ENCODE data around the gene ORAI2. TPM values are rescaled to one million over a fixed set of nuclear protein-coding genes. Genes with fewer than 3 reads are reported as not detected.

Gene ORAI2
- total RNA-seq, 2 experiments from 2014 or later = 149 to 230 TPM

DNA sequence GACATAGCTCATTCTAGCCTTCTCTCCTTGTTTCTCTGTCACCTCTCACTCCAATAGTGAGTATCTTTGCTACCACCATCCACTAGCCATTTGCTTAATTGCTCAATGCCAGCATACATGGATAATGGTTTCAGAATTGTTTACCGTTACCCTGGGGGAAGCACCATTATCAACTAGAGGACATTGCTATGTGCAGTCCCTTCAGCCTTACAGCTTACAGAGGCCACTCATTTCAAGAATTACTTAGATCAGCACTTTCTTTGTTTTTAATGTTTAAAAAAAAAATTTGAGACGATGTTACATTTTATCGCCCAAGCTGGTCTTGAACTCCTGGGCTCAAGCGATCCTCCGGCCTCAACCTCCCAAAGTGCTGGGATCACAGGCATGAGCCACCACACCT, 14.8 kb upstream of the ORAI2 start:
- no peak for DNase-seq (ENCODE audit: low spot score)
- Histone ChIP-seq H3K79me2 (ENCODE audit: insufficient read depth, low read depth, low read length) (peaks cover 10% of the 10 kb centered on the region; the same call in 1 of the 2 replicates), H3K9me3 (ENCODE audit: low read length) (no peaks in the 10 kb centered on the region), H3K9me2 (ENCODE audit: insufficient read depth, low read length) (no peaks in the 10 kb centered on the region), H3K36me3 (ENCODE audit: insufficient read depth, low read length) (peaks cover 89% of the 10 kb centered on the region), H3K4me2 (ENCODE audit: low read length) (no peak overlapping the region), H2AFZ (ENCODE audit: low read length) (no peak overlapping the region), H3K27ac (ENCODE audit: low read depth, low read length, poor library complexity, severe bottlenecking) (peak overlapping the region; percentile 43), H3K4me1 (ENCODE audit: insufficient read depth, low read length, poor library complexity, severe bottlenecking) (peaks cover 61% of the 10 kb centered on the region), H3K4me3 (ENCODE audit: low read depth, low read length, poor library complexity, severe bottlenecking) (no peak overlapping the region), H4K20me1 (ENCODE audit: insufficient read depth, low read length) (no peaks in the 10 kb centered on the region)
- BruUV-seq (replicated peaks) = no TSS peak
- intact Hi-C loops (cut with micrococcal nuclease; ENCODE audit: unreplicated experiment) = no loop called here
- POLR2A ChIA-PET = interaction anchor here (0.7 to 1.2 kb wide), 2 partner anchors 10 to 21 kb away, joined by 3 read pairs; no protein-coding TSS in a partner anchor
- CTCF ChIA-PET (ENCODE audit: unreplicated experiment) = no interaction called here
- no peak for TF ChIP-seq EZH2phosphoT487 (IDR thresholded peaks at IDR 0.05; ENCODE audit: borderline replicate concordance, low read depth, low read length)
- TF ChIP-seq, protein P1, sequence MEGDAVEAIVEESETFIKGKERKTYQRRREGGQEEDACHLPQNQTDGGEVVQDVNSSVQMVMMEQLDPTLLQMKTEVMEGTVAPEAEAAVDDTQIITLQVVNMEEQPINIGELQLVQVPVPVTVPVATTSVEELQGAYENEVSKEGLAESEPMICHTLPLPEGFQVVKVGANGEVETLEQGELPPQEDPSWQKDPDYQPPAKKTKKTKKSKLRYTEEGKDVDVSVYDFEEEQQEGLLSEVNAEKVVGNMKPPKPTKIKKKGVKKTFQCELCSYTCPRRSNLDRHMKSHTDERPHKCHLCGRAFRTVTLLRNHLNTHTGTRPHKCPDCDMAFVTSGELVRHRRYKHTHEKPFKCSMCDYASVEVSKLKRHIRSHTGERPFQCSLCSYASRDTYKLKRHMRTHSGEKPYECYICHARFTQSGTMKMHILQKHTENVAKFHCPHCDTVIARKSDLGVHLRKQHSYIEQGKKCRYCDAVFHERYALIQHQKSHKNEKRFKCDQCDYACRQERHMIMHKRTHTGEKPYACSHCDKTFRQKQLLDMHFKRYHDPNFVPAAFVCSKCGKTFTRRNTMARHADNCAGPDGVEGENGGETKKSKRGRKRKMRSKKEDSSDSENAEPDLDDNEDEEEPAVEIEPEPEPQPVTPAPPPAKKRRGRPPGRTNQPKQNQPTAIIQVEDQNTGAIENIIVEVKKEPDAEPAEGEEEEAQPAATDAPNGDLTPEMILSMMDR (conservative IDR thresholded peaks at IDR 0.05; ENCODE audit: low read length) = no peak

DNA sequence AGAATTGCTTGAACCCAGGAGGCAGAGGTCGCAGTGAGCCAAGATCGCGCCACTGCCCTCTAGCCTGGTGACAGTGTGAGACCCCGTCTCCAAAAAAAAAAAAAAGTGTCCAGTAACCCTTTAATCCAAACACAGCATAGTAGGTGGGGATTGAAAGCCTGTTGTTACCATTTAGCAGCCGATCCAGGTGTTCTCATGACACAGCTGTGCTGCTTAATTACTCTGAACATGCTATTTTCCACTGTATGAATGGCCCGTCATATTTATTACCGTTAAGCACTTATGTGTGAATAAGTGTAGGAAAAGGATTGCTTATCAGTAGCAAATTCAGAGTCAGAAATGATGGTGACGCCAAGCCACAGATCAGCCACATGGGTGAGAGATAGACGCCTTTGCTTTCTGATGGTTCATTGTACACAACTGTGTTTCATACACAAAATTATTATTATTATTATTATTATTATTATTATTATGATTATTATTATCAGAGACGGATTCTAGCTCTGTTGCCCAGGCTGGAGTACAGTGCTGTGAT, 11.6 kb upstream of the ORAI2 start:
- ChIA-PET CTCF (ENCODE audit: unreplicated experiment) (no interaction called here), POLR2A (interaction anchor here (1.0 to 1.4 kb wide), 2 partner anchors 13 to 20 kb away, joined by 3 to 5 read pairs; no protein-coding TSS in a partner anchor)
- Histone ChIP-seq H4K20me1 (ENCODE audit: insufficient read depth, low read length) (no peaks in the 10 kb centered on the region), H3K4me2 (ENCODE audit: low read length) (peak overlapping the region; percentile 39; the same call in 1 of the 2 replicates), H3K9me2 (ENCODE audit: insufficient read depth, low read length) (no peaks in the 10 kb centered on the region), H3K4me1 (ENCODE audit: insufficient read depth, low read length, poor library complexity, severe bottlenecking) (peaks cover 69% of the 10 kb centered on the region), H3K27ac (ENCODE audit: low read depth, low read length, poor library complexity, severe bottlenecking) (peak overlapping the region; percentile 66), H2AFZ (ENCODE audit: low read length) (no peak overlapping the region), H3K79me2 (ENCODE audit: insufficient read depth, low read depth, low read length) (no peaks in the 10 kb centered on the region; the same call in 1 of the 2 replicates), H3K9me3 (ENCODE audit: low read length) (no peaks in the 10 kb centered on the region), H3K36me3 (ENCODE audit: insufficient read depth, low read length) (peaks cover 77% of the 10 kb centered on the region), H3K4me3 (ENCODE audit: low read depth, low read length, poor library complexity, severe bottlenecking) (no peak overlapping the region)
- peak; percentile 54 for DNase-seq (ENCODE audit: low spot score)
- intact Hi-C loops (cut with micrococcal nuclease; ENCODE audit: unreplicated experiment) = no loop called here
- TF ChIP-seq EZH2phosphoT487 (IDR thresholded peaks at IDR 0.05; ENCODE audit: borderline replicate concordance, low read depth, low read length) = no peak
- TF ChIP-seq, protein P1 (conservative IDR thresholded peaks at IDR 0.05; ENCODE audit: low read length) = no peak
- no TSS peak for BruUV-seq (replicated peaks)

DNA sequence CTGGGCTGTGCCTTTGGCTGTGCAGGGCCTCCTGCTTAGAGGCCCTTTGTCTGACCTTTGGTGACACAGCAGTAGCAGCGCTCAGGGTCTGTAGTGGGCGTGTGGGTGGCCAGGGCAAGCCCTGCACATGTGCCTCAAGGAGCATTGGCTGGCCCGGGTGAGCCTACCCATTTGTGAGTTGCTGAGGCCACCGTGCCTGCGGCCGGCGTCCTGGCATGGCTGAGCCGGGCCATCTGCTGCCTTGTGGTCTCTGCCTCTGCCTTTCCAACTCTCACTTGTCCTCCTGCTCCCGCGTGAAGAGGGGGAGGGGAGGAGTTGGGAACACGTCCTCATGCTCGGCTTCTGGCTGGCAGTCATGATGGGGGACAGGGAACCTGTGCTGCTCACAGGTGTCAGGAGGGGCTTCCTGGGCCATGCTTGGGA, 9.2 kb upstream of the ORAI2 start:
- ChIA-PET CTCF (ENCODE audit: unreplicated experiment) (interaction anchor here (0.7 kb wide), 1 partner anchor 47 kb away, joined by 3 read pairs; no protein-coding TSS in a partner anchor), POLR2A (interaction anchor here (1.1 to 4.6 kb wide), 5 partner anchors 9 to 27 kb away, joined by 3 to 40 read pairs (median 19); no protein-coding TSS in a partner anchor)
- H3K4me3 ChIP-seq (ENCODE audit: low read depth, low read length, poor library complexity, severe bottlenecking) = peak overlapping the region; percentile 52
- no peaks in the 10 kb centered on the region for H3K9me3 ChIP-seq (ENCODE audit: low read length)
- peaks cover 90% of the 10 kb centered on the region for H3K4me1 ChIP-seq (ENCODE audit: insufficient read depth, low read length, poor library complexity, severe bottlenecking)
- BruUV-seq (replicated peaks) = no TSS peak
- peaks cover 76% of the 10 kb centered on the region for H3K36me3 ChIP-seq (ENCODE audit: insufficient read depth, low read length)
- peak overlapping the region; percentile 97 for H3K27ac ChIP-seq (ENCODE audit: low read depth, low read length, poor library complexity, severe bottlenecking)
- peak; percentile 42 for DNase-seq (ENCODE audit: low spot score)
- peak overlapping the region; percentile 8; the same call in 1 of the 2 replicates for H2AFZ ChIP-seq (ENCODE audit: low read length)
- H3K4me2 ChIP-seq (ENCODE audit: low read length) = peak overlapping the region; percentile 97
- H3K9me2 ChIP-seq (ENCODE audit: insufficient read depth, low read length) = no peaks in the 10 kb centered on the region
- no peak for TF ChIP-seq EZH2phosphoT487 (IDR thresholded peaks at IDR 0.05; ENCODE audit: borderline replicate concordance, low read depth, low read length)
- TF ChIP-seq, protein P1 (conservative IDR thresholded peaks at IDR 0.05; ENCODE audit: low read length) = no peak
- H3K79me2 ChIP-seq (ENCODE audit: insufficient read depth, low read depth, low read length) = peaks cover 13% of the 10 kb centered on the region; the same call in 1 of the 2 replicates
- intact Hi-C loops (cut with micrococcal nuclease; ENCODE audit: unreplicated experiment) = no loop called here
- H4K20me1 ChIP-seq (ENCODE audit: insufficient read depth, low read length) = no peaks in the 10 kb centered on the region

Data from OCI-LY7 (cell line).